Stimulated activated CD8-positive, alpha-beta memory T cell treated with anti-CD3 and anti-CD28 coated beads, Interleukin-2, amount 100 ng/mL, for 1 hour (primary cell): Measurements from ENCODE around the gene MYLK.

ENCODE experiments used
- DNase-seq, 2 donors: peaks; one replicate each; pipeline ENCODE4 v3.0.0-alpha.2; 2020; ENCODE audit warnings: low read depth in 2 of 2

MYLK gene

DNA sequence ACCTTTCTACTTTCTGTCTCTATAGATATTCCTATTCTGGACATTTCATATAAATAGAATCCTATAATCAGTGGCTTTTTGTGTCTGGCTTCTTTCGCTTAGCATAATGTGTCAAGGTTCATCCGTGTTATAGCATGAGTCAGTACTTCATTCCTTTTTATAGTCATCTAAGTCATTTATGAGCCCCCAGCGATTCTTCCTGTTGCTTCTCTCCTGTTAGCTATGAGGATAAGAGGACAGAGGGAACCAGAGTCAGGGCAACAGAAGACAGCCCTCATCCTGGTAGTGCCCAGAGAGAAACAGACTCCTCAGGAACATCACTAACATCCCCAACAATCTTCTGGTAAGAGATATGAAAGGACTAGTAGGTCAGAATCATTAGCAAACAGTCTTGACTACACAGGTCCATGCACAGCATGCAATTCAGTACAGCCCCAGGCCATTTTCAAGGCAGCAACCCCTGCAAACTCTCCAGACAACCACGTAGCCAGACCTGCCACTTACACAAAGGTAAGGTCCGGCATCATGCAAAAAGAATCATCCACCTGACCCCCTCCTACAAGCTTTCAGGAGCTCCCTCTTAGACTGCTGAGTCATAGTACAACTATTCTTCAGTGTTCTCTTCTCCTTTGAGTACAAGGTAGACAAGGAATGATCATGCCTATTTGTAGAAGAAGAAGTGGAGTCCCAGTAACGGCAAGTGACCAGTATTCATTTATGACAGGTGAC, 91.5 kb downstream of the MYLK start:
- no peak for DNase-seq

DNA sequence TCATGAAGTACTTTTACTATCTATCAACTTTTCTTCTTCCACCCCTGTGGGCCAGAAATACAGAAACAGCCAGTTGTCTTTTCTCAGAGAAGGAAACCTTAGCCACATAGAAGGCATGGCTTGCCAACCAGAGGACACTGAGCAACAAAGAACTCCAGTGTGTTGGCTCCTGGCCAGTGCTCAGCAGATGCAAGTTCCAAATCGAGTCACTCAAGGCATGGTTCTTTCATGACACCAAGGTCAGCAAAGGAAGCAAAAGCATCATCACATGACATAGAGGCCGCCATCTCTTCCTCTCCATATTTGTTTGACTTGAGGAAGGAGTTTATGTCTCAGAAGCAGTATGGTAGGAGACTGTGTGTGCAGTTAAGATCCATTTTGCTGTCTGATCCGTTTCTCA, 92.2 kb downstream of the MYLK start:
- no peak for DNase-seq

- DNase-seq, result no peak
These were observed 92.7 kb downstream of the MYLK start for GRCh38 chr3:123791417-123791816.

GRCh38 chr3:123791073-123791370, 93.1 kb downstream of the MYLK start:
- DNase-seq, result no peak

GRCh38 chr3:123790254-123791072, 93.7 kb downstream of the MYLK start:
- DNase-seq, result no peak

DNA sequence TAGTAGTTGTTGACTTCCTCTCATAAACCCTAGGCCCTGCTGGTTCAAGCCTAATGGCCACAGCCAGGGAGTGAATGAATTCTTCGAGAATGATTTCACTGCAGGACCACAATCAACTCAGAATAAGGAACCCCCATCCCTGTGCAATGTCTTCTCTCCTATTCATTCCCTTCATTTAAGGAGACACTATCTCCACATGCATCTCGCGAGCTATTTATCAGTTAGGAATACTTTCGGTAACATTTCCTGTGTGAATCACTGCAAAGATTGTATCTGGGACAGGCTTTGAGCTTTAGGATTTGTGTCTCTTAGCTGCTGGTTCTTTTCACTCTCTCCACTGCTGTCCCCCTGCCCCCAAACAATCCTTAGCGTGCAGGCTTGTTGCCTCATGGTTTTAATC, 94.4 kb downstream of the MYLK start:
- no peak for DNase-seq

DNA sequence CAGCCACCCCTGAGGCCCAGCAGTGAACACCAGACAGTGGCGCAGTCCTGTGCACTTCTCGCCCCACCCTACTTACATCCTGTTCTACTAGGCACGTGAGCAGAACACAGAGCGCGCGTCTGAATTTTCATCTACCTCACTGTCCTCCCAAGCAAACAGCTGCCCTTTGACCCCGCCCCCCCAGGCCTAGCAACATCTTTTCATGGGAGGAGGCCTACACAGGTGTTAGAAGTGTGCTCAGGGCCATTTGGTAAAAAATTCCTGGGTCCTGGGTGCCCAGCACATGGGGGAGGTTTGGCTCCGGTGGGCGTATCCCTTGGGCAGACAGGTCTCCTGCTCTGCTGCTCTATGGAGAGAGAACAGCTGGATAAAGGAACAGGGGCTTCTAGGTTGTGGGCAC, 95.0 kb downstream of the MYLK start:
- DNase-seq, result no peak

- DNase-seq, result no peak
These were observed 95.4 kb downstream of the MYLK start for GRCh38 chr3:123788710-123789109.

GRCh38 chr3:123787133-123787532, 97.0 kb downstream of the MYLK start:
- no peak for DNase-seq

DNA sequence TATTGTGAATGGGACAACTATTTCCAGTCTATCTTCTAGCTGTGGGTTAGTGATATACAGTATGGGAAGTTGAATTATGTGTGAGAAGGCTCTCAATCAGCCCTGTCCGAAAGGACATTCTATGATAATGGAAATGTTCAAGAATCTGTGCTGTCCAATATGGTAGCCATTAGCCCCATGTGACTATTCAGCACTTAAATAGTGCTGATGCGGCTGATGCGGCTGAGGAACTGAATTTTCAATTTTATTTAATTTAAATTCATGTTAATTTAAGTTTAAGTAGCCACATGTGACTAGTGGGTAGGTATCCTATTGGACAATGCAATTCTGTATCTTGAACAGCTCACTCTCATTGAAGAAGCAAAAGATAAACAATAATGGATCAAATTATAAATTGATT, 98.5 kb downstream of the MYLK start:
- no peak for DNase-seq

GRCh38 chr3:123783811-123784210, 100.3 kb downstream of the MYLK start:
- DNase-seq, result no peak

DNA sequence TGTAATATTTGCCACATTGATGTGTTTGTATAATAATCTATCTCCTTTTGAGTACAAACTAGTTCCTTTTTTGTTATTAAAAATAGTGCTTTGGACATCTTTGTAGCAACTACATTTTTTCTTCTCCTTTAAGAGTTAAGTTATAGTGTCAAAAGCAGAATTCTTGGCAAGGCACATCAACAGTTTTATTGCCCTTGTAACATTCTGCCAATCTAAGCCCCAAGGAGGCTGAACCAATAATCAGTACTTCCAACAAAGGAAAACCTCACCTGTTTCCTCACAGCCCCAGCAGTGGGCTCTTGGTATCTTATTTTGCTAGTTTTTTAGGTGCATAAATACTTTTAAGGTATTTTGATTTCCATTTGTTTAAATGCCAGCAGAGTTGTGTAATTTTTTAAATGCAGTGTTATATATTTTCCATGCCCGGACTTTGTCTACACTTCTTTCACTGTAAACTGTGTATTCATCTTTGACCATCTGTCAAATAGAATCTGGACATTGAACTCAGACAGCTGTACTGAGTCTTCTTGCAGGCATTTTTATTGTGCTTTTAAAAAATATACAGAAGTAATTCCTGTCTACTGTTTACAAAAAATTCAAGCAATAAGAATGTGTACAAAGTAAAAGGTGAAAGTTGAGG, 101.0 kb downstream of the MYLK start:
- DNase-seq, result no peak

DNA sequence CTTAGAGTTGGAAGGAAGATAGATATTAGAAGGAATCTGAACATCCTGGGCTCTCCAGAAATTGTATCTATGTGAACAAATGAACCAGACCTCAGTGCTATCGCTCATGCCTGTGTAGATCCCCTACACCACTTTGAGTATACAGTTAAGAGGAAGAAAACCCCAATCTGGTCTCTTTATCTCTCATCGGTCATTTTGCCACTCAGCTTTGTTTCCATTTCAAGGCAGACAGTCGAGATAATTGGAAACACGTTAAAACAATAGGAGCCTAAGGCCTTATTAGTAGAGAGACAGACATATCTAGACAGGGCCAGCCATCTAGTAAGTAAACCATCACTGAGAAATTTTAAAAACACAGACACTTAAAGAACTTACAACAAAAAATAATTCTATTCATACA, 101.6 kb downstream of the MYLK start:
- no peak for DNase-seq

- no peak for DNase-seq
These were observed 102.4 kb downstream of the MYLK start for GRCh38 chr3:123781571-123782275.

DNA sequence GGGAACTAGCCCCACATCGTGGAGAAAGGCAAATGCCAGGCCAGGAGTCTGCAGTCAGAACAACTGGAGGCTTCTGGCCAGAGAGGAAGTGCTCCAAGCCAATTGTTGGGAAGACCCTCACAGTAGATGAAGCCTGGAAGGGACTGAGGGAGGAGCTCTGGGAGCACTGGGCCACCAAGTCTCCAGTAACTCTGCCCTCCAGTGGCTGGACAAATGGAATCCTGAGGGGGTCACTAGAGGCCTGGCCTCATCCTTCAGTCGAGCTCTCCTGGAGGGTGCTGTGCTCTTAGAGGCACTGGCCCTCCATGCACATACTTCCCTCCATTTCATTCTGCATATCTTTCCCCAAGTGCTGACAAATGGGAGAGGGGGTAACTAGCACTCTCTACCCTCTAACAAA, 103.0 kb downstream of the MYLK start:
- DNase-seq, result no peak

DNA sequence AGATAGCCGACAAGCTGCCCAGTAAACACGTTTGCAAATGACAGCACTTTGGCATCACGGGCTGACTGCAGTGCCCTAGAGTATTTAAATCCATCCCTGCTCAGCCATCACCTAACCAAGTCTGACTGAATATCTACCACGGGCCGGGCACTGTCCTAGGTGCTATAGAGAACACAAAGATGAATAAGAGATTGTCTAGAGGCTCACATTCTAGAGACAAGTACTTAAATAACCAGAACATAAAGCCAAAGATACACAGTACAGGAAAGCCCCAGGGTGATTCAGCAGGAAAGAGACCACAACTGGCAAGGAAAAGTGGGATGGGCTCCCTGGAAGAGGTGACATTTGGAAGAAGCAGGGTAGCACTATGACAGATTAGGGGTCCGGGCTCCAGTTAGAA, 103.5 kb downstream of the MYLK start:
- DNase-seq, result no peak

GRCh38 chr3:123779655-123780231, 104.4 kb downstream of the MYLK start:
- DNase-seq, result no peak

GRCh38 chr3:123778991-123779622, 105.0 kb downstream of the MYLK start:
- no peak for DNase-seq

DNA sequence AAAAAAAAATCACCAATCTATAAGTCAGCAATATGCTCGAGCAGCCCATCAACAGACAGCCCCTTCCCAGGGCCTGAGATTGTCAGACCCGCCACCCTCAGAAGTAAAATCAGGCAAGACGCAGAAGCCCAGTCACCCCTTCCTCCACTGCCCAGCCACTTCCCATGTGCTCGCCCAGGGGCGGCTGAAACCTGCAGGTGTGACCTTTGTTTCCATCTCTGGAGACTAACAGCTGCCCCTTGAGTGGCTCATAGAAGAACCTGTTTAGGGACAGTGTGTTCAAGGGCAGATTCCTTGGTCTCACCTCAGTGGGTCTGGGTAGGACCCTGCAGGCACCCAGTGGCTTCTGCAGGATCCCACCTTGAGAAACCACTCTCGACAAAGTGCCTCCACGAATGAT, 105.6 kb downstream of the MYLK start:
- no peak for DNase-seq

DNA sequence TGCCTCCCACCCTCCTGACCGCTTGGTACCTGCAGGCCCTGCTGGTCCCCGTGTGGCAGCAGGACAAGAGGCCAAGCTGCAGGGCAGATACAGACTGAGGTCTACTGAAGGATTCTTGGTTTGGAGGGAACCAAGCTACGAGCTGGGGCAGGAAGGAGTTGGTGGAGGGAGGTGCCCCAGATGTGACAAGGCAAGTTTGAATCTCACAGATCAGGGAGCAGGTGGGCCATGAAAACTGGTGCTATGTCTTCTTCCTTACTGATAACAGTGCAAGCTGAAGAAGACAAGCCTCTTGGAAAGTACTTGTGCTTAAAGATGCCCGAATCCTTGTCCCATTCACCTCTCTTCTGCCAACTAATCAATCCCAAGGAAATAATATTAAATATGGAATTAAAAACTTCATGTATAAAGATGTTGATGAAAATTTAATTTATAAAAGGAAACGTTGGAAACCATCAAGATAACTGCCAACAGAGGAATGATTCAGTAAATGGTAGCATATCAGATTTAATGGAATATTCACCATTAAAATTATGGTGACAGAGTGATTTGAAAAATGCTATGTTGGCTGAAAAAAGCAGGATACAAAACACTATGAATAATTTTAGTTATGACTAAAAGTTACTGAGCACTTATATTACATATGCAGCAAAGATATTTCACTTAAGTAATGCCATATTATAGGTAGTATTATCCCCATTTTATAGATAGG, 107.9 kb downstream of the MYLK start:
- DNase-seq, result no peak

DNA sequence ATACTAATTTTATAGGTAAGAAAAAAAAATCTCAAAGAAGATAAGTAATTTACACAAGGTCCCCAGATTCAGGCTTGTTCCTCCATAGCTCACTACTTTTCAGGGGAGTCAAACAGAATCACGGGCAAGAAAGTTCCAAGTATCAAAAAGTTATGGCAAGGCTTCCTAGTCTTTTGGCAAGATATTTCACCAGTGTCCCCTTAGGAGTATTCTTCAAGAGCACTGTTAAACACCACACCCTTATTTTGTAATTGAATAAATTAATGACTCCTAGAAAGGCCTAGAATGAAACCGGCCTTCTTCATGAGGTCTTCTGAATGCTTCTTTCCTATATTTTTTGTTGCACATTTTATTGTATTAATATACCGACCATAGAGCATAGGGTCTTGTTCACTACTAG, 109.7 kb downstream of the MYLK start:
- DNase-seq, result no peak
